NCI-H1105 (cell line): ENCODE measurements around the gene TRIM65.
"Not testable (repeated sequence)": the region's sequence is repeated elsewhere in the genome, so short reads cannot be mapped to it uniquely, and the experiment has no call there.

Source experiments
- DNase-seq: peaks from one replicate; lab custom pipeline; 2025; lab: John Stamatoyannopoulos, UW

Gene TRIM65

DNA sequence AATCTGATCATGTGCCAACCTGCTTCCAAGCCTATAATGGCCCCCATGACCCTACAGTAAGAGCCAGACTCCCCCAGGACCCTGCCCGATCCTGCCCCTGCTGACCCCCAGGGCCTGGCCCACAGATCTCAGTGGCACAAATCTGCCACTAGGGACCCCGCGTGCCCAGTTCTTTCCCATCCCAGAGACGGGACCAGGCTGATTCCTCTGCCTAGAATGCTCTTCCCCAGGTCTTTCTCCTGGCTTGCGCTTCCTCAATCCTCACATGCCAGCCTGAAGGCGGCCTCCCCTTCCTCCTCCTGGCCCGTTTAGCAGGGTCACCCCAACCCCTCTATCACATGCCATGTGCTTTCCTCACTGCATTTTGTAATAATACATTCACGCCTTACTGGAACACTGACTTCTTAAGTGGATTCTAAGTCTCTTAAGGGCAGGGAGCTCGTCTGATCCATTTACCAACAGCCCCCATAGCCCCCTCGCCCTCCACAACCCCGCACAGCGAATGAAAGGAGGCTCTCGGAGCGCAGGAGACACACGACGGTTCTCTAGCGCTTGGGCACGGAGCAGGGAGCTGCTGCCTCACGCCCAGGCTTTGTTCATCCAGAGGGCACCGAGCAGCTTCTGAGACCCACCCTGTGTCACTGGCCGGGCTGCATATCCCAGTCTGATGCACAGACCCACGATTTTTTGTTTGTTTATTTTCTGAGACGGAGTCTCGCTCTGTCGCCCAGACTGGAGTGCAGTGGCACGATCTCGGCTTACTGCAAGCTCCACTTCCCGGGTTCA lies 1.2 kb downstream of the TRIM65 start:
- no peak for DNase-seq

DNA sequence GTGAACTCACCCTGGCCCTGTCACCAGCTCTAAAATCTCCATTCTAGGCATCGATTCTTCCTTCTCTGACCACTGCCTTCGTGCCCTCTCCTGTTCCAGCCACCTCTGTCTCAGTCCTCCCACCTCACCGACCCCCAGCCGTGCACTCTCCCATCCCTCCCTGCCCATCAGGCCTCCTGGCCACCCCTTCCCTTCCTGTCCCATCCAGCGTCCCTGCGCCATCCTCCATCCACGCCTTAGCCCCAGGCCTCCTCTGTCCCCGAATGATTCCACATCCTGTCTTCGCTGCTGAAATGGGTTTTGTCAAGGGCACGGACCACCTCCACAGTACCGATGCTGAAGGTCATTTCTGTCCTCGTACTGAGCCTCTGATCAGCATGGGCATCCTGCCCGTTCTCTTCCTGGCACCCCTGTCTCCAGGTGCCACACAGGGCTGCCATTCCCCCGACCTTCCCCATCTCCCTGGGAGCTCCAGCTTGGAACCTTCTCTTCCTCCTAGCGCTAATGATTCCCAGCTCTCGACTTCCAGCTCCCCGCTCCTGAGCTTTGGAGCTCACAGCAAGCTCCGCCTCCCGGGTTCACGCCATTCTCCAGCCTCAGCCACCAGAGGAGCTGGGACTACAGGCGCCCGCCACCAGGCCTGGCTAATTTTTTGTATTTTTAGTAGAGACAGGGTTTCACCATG lies 2.6 kb downstream of the TRIM65 start:
- no peak for DNase-seq

DNA sequence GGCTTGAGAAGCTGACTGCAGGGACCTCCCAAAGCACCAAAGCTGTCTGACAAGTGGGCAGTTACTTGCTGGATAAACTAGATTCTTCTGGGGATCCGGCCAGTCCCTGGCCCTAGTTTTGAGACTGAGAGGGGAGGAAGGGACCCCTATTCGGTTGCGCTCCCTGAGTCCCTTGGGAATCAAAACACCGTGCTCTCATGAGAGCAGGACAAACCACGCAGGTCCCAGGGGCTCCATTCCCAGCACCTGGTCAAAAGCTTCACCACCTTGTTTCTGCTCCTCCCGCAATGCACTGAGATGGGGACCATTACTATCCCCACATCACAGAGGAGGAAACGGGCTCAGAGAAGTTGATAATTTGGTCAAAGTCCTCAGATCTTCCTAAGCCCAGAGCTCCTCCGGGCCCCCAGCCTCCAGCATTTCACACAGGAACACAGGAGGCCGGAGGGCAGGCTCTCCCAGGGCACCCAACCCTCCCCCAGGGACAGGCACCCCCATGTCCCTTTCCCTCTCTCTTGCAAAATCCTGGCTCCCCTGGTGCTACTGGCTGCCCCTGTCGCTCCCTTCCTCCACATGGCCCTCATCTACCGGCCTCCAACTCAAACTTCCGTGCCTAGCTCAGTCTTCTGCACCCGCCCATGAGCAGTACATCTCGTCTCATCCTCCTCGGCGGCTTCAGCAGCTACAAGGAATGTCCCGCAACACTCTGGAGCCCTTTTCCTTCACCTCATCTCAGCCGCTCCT lies 3.3 kb downstream of the TRIM65 start:
- DNase-seq, result no peak

DNA sequence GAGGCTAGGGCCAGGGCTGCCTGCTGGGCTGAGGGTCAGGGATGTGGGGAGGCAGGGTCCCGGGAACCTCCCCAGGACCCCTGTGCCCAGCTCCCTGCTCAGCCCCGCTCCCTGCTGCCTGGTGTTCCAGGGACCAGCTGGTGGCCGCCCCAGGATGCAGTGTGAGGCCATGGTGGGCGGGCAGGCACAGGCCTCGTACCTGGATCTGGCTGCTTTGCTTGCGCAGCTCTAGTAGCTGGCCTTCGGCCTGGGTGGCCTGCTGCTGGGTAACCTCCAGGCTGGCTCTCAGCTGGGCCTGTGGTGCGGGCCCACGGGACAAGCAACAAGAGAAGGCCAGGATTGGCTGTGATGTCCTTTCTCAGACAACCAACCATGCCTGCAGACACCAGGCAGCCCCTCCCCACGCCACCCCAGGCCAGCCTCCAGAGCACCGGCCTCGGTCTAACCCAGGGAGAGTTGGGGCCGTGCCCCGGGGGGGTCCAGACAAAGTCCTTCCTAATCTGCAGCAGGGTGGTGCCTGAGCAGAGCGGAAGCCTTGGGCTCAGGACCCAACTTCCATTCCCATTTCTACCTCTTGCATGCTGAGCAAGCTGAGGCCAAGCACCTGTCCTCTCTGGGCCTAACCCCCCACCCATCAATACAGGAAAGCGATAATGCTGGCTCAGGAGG lies 4.1 kb downstream of the TRIM65 start:
- DNase-seq, result no peak

DNA sequence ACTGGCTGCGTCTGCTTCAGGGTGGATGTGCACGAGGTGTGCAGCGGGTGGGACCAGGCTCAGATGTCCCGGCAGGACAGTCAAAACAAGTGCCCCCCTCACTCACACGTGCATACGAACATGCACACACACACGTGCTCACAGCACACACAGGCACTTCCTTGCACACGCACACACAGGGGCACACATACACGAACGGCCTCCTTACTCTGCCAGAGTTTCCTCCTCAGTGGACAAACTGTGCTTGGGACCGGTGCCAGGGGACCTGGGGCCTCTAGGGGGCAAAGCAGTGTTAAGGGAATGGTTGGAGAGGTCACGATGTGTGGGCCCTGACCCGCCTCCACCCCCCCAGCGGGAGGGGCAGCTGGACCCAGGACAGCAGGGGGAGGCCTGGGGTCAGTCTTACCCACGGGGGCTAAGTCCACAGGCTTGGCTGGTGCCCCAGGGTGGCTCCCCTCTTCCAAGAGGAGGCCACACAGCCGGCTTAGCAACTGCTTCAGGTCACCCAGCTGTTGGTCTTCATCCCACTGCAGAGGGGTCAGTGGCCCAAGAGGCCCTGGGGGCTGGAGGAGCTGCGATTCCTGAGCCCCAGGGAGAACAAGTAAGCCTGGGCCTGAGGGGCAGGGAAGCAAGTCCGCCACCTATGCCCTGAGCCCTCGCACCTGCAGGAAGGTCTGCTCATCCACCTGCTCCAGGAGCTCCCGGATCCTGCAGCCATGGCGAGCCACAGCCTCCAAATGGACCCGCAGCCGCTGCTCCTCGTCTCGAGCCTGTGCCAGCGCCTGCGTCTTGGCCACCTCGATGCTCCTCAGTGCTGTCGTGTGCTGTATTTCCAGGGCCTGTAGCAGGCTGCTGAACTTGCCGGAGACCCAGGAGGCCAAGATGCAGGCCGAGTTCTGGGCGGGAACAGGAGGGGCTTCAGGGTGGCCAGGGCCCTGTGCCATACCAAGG lies 4.9 kb downstream of the TRIM65 start:
- no peak for DNase-seq

DNA sequence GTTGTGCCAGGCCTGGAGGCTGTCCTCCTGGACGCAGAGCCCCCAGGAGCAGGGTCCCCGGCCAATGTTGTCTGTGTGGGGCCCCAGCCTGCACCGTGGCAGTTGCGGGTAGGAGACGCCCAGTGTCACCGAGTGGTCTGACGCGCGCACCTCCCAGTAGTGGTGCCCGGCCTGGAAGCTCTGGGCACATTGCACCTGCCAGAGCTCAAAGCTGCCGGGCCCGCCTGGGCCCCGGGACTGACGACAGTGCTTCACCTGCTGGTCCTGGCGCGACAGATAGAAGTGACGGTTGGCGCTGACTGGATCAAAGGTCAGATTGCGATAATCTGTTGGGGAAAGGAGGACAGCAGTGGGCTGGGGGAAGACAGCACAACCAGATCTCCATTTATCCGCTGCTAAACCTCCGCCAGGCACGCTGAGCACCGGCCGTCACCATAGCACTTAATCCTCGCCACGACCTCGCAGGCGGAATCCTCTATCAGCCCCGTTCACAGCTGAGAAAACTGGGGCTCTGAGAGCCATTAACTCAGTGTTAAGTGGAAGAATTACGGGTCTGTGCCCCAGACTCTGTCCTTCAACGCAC lies 5.6 kb downstream of the TRIM65 start:
- DNase-seq, result no peak

DNA sequence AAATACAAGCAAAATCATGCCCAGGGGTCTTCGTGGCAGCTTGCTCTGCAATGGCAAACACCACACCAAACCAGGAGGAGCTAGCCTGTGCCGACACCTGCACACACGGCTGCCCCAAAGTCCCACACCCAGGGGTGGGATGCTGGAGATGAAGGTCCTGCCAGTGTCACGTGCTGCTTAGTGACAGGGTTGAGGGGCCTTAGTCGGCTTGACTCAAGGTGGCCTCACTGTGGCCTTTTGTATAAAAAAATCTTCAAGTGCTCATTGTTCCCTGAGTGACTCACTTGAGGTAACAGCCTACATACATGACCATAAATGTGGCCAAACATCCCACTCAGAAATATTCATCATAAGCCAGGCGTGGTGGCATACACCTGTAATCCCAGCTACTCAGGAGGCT lies 7.3 kb downstream of the TRIM65 start:
- DNase-seq, result no peak

DNA sequence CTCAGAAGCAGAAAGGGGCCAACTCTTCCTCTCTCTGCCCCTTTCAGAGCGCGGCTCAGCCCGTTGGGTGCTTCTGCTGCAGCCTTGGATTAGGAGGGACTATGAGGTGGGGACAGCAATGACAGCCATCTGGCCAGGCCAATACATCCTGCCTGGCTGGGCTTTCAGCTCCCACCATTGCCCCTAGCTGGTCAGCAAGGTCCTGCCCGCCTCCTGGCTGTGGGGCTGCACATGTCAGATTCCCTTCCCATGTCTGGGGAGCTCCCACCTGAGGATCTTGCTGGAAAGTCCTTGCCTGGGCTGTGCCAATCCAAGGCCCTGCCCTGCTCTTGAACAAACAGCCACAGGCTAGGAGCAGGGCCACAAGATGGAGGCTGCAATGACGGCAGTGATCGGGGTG lies 8.3 kb downstream of the TRIM65 start:
- no peak for DNase-seq

DNA sequence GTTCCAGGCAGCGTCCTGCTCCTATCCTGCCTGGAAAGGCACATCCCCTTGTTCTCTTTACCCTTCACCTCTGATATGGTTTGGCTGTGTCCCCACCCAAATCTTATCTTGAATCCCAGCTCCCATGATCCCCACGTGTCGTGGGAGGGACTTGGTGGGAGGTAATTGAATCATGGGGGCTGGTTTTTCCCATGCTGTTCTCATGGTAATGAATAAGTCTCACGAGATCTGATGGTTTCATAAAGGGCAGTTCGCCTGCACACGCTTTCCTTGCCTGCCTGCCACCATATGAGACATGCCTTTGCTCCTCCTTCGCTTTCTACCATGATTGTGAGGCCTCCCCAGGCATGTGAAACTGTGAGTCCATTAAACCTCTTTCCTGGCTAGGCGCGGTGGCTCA lies 10.9 kb downstream of the TRIM65 start:
- not testable (repeated sequence) for DNase-seq

DNA sequence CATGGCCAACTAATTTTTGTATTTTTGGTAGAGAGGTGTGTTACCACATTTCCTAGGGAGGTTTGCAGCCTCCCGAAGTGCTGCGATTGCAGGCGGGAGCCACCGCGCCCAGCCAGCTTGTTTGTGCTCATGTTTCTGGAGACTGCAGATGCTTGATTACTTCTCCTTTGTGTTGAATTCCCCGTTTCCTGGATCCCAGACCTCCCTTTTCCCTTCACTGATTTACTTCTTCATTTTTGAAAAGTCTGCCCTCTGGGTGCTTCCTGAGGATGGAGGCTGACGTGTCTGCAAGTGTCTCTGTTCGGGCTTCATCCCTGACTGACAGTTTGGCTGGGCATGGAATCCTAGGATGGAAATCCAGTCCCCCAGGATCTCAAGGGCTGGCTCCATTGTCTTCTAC lies 11.3 kb downstream of the TRIM65 start:
- DNase-seq, result no peak

DNA sequence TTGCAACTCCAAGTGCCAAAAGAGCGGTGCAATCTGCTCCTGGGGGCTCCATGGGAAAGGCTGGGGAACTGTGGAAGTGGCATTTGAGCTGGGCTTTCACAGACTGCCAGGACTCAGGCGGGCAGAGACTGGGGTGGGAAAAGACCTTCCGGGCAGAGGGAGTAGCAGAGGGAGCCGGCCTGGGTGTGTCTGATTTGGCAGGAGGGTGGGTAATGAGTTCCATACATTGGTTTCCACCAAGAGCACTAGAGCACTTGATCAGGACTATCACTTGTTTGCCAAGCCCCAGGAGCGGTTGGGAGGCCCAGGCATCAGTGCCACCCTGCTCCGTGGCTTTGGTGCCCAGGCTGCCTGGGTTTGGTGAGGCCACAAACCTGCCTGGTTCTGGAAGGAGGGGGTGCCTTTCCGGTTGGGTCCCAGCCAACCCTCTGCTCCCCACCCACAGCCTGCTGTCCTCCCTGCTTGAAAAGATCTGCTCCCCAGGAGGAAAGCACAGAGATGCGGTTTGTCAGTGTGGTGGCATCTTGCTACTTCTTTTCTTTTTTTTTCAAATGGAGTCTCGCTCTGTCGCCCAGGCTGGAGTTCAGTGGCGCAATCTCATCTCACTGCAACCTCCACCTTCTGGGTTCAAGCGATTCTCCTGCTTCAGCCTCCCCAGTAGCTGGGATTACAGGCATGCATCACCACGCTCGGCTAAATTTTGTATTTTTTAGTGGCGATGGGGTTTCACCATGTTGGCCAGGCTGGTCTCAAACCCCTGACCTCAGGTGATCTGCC lies 14.9 kb downstream of the TRIM65 start:
- DNase-seq, result no peak

DNA sequence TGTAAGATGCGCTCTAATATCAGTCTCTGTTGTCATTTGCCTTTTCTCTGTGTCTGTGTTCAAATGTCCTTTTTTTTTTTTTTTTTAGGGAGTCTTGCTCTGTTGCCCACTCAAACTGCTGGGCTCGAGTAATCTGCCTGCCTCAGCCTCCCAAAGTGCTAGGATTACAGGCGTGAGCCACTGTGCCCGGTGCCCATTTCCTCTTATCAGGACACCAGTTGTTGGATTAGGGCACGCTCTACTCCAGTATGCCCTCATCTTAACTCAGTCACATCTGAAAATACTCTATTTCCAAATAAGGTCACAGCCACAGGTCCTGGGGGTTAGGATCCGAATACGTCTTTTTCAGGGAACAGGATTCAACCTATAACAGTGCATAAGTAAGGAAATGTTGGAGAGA lies 16.5 kb downstream of the TRIM65 start:
- no peak for DNase-seq

DNA sequence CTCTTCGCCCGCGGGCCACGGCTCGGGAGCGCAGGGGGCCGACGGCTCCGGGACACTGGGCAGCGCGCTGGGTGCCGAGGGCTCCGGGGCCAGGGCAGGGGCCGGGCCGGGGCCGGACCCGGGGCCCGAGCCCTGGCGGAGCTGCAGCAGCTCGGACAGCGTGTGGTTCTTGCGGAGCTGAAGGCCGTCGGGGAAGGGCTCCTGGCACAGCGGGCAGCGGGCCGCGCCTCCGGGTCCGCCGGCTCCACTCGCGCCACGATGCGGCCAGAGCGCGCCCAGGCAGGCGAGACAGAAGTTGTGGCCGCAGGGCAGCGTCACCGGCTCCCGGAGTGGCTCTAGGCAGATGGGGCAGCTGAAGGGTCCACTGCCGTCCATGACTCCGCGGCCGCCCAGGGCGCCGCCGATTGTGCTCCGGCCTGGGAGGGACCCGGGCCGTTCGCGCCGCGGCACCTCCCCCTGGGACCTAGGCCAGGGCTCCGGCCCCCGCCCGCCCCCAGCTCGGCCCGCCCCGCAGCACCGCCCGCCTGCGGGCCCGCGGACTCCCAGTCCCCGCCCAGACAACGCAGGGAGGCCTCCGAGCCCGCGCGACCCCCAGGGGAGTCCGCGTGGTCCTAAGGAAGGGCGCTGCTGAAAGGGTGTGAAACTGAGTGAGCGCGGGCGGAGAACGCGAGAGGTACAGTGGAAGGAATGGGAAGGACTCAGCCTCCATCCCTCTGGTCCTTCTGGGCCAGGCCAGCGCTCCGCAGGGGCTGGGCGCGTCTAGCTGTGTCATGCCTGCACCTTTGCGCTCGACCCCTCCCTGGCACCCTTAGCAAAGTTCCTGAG lies 18.4 kb downstream of the TRIM65 start, which contains the start of gene TRIM47:
Gene TRIM47 (minus strand): TSS at position 408 of the 825 bp plus-strand sequence. CDS start 33 bp downstream, at position 375.
- DNase-seq, result no peak

DNA sequence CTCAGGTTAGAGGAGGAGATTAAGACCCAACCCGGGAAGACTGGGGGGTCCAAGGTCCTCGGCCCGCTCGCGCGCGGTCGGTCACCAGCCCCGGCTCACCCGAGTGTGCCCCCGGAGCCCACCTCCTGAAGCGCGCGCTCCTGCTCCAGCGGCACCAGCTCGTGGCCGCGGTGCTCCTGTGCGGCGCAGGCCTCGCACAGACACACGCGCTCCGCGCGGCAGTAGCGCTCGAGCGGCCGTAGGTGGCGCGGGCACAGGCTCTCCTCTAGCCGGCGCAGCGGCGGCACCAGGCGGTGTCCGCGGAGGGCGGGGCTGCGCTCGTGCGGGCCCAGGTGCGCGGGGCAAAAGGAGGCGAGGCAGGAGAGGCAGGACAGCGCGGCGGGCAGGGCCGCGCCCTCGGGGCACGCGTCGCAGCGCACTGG lies 19.0 kb downstream of the TRIM65 start:
- DNase-seq, result peak; percentile 32

DNA sequence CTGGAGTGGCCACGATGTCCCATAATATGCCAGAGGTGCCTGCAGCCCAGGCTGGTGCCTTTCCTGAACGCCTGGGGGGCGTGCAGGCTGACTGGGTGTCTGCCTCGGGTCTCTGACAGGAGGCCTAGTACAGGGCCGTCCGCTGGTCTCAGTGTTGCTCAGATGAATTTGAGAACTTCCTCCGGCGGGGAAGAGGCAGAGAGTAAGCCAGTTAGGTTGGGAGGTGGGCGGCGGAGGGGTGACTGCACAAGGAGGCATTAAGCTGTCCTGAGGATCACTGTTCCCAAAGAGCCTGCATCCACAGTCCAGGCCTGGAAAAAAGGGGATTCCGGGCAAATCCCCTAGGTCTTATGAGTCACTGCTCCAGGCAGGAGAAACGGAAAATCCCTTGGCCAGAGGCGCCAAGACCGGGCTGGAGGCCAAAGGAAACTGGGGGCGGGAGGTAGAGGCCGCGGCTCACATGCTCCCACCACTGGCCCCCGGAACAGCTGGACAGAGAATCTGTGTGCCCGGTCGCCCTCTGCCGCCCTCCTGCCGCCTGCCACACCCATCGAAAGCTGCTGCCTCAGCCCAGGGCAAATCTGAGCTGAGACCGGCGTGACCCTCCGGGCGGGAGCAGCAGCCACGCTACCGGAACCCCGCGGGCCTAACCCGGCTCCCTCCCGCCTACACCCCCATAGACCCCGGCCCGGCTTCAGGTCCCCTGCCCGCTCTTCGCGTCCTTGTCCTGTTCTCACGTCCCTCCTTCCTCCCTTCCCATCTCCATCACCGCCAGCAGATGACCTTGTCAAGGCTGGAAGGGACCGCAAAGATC lies 19.6 kb downstream of the TRIM65 start:
- DNase-seq, result no peak

DNA sequence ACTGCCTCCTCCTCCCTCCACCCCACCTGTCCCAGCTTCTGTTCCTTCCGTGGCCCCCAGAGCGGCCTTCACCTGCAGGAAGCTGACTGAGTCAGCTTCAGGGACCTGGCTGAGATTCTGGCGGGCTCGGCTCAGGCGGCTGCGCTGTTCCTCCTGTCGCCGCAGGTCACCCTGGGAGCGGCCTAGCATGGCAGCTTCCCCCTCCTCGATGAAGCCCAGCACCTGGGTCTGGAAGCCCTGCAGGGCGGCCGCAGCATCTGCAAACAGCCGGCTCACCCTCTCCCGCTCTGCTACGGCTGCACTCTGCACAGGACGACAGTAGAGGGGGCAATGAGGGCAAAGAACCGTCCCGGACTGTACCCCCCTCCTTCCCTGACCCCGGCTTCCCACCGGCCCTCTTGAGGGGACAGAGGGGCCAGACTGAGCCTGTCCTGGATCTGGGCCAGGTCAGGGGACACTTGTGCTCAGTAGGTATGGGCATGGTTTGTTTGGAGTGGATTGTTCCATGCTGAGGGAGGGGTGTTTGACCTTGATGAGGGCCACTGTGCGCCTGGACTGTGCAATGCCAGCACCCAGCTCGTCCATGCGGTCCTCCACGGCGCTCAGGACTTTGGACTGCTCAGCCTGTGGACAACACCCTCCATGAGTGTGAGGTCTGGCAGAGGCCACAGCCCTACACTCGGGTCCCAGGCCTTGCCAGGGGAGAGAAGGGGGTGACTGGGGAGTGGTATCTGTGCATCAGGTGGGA lies 20.4 kb downstream of the TRIM65 start:
- no peak for DNase-seq

DNA sequence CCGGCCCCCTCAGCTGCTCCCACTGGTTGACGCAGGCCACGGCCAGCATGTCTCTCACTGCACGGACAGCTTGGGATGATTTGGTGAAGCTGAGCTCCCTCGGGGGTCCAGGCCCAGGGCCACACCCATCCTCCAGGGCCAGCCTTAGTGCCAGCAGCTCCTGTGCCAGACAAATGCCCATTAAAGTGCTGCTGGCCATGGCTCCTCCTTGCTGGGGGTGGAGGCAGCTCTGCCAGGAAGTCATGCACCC lies 20.9 kb downstream of the TRIM65 start:
- no peak for DNase-seq
